Lung (tissue), 12 donors: ENCODE results near the gene TBC1D22A. TPM values are rescaled to one million over a fixed set of nuclear protein-coding genes. Genes with fewer than 3 reads are reported as not detected.
A peak's percentile ranks its signal among the peaks of the same experiment; 100 is the strongest.

Source experiments
- ATAC-seq: fragments of 200-7000 bp; cut with Tn5 transposase; one replicate; pipeline ENCODE4 v1.9.1; 2020; ENCODE audit warnings: moderate number of reproducible peaks; ENCODE audit not compliant: insufficient read depth, low FRiP score
- DNase-seq, 3 donors: peaks; one replicate each; pipeline ENCODE4 v3.0.0-alpha.2; 2013 to 2017
- H3K27ac ChIP-seq, 2 donors: one replicate each; pipeline ENCODE4 v1.5.1; 2013; ENCODE audit warnings: mild to moderate bottlenecking in 2 of 2, moderate library complexity in 2 of 2, control low read depth in 1 of 2, inconsistent platforms in 1 of 2, low read depth in 1 of 2, low read length in 1 of 2
- H3K27me3 ChIP-seq, 3 donors: one replicate each; pipeline ENCODE4 v1.5.1; 2013; ENCODE audit warnings: low read length in 2 of 3; ENCODE audit not compliant: control insufficient read depth in 3 of 3, insufficient read depth in 3 of 3
- H3K36me3 ChIP-seq, 4 donors: one replicate each; pipeline ENCODE4 v1.5.1; 2013; ENCODE audit warnings: low read length in 4 of 4, mild to moderate bottlenecking in 1 of 4, moderate library complexity in 1 of 4; ENCODE audit not compliant: control insufficient read depth in 4 of 4, insufficient read depth in 4 of 4
- H3K4me1 ChIP-seq, 5 donors: one replicate each; pipeline ENCODE4 v1.5.1; 2013; ENCODE audit warnings: low read length in 5 of 5, mild to moderate bottlenecking in 2 of 5, moderate library complexity in 1 of 5; ENCODE audit not compliant: control insufficient read depth in 5 of 5, insufficient read depth in 5 of 5
- H3K4me3 ChIP-seq: one replicate; pipeline ENCODE4 v1.5.1; 2013; ENCODE audit warnings: mild to moderate bottlenecking, control low read depth, moderate library complexity
- H3K9ac ChIP-seq, 2 donors: one replicate each; pipeline ENCODE4 v1.5.1; 2013; ENCODE audit warnings: low read length in 2 of 2, control low read depth in 1 of 2; ENCODE audit not compliant: insufficient read depth in 1 of 2
- H3K9me3 ChIP-seq, 4 donors: one replicate each; pipeline ENCODE4 v1.5.1; 2013; ENCODE audit warnings: low read length in 3 of 4, mild to moderate bottlenecking in 1 of 4, moderate library complexity in 1 of 4; ENCODE audit not compliant: control insufficient read depth in 4 of 4, insufficient read depth in 3 of 4
- CTCF ChIP-seq: IDR thresholded peaks from 2 replicates; pipeline ENCODE4 v1.5.1; 2012; ENCODE audit warnings: mild to moderate bottlenecking; ENCODE audit errors: control extremely low read depth, extremely low read depth
- WGBS, 2 donors: extraction: QIAGEN DNeasy Blood & Tissue Kit; methylation state at CpG; one replicate each; pipeline ENCODE4 v1.1.7; 2013; 5-methylcytosine and 5-hydroxymethylcytosine counted together
- polyA plus RNA-seq, 2 donors: library from polyadenylated mRNA; stranded (reverse); fragments of 200-250 nt; gene quantifications; one replicate each; pipeline ENCODE4 v1.2.1, GENCODE V29; 2013
- total RNA-seq, 2 donors: library from RNA; depleted of rRNA in 1 of 2; stranded (reverse); fragments of >200 nt in 1 of 2; gene quantifications; one replicate each; pipeline ENCODE4 v1.2.1, GENCODE V29; 2014 to 2021
- donor health status: control.
- donor health status: control.
- donor health status: Bipolar disorder and iron deficiency.
- donor health status: healthy.
- donor health status: DM: yes; HTN: yes; CAD: no.

TBC1D22A gene
- total and polyA plus RNA-seq, 4 donors, result 20.2 to 38.4 (median 21.0) TPM

- no peaks in the 10 kb centered on the region for H3K9me3 ChIP-seq
Measured at GRCh38 chr22:46958658-46959057, 196.2 kb downstream of the TBC1D22A start.

GRCh38 chr22:46959369-46959768 is 196.9 kb downstream of the TBC1D22A start:
- H3K27me3 ChIP-seq, result no peaks in the 10 kb centered on the region
- H3K9ac ChIP-seq, result no peak overlapping the region
- peaks cover 0 to 2% (median 0%) of the 10 kb centered on the region in 5 donors for H3K4me1 ChIP-seq
- H3K9me3 ChIP-seq, result no peaks in the 10 kb centered on the region
- H3K4me3 ChIP-seq, result no peak overlapping the region
- peaks cover 0 to 3% (median 0%) of the 10 kb centered on the region in 4 donors for H3K36me3 ChIP-seq
- ATAC-seq, result no peak
- TF ChIP-seq CTCF, result no peak
- no peak overlapping the region for H3K27ac ChIP-seq
- 89 to 97% methylated on average over 13 of the region's 13 CpGs for WGBS, 2 donors
- DNase-seq, result no peak

More at GRCh38 chr22:46958658-46959057, 196.2 kb downstream of the TBC1D22A start:
- H3K36me3 ChIP-seq, result peaks cover 0 to 3% (median 0%) of the 10 kb centered on the region in 4 donors
- no peak for TF ChIP-seq CTCF
- H3K9ac ChIP-seq, result no peak overlapping the region
- DNase-seq (no peak), ATAC-seq (no peak)
- no peak overlapping the region for H3K27ac ChIP-seq
- WGBS, 2 donors, result 95 to 97% methylated on average over 10 of the region's 10 CpGs
- no peak overlapping the region for H3K4me3 ChIP-seq
- H3K27me3 ChIP-seq, result no peaks in the 10 kb centered on the region
- peaks cover 0 to 2% (median 0%) of the 10 kb centered on the region in 5 donors for H3K4me1 ChIP-seq

GRCh38 chr22:46961591-46962295 is 199.3 kb downstream of the TBC1D22A start:
- Histone ChIP-seq H3K4me3 (no peak overlapping the region), H3K9me3 (no peaks in the 10 kb centered on the region), H3K27me3 (no peaks in the 10 kb centered on the region), H3K4me1 (peaks cover 0 to 9% (median 4%) of the 10 kb centered on the region in 5 donors), H3K9ac (no peak overlapping the region), H3K36me3 (peaks cover 0 to 3% (median 0%) of the 10 kb centered on the region in 4 donors), H3K27ac (no peak overlapping the region)
- 67 to 86% methylated on average over 17 of the region's 17 CpGs for WGBS, 2 donors
- DNase-seq (peak in 1 of 3 donors; percentile 34), ATAC-seq (no peak)
- TF ChIP-seq CTCF, result no peak

- Histone ChIP-seq H3K4me3 (no peak overlapping the region), H3K9me3 (no peaks in the 10 kb centered on the region), H3K36me3 (peaks cover 0 to 3% (median 0%) of the 10 kb centered on the region in 4 donors), H3K4me1 (peaks cover 0 to 12% (median 4%) of the 10 kb centered on the region in 5 donors), H3K27ac (no peak overlapping the region), H3K27me3 (no peaks in the 10 kb centered on the region), H3K9ac (no peak overlapping the region)
- no peak for TF ChIP-seq CTCF
- DNase-seq, result no peak
- ATAC-seq, result no peak
- WGBS, 2 donors, result 68 to 87% methylated on average over 5 of the region's 5 CpGs
Measured at GRCh38 chr22:46962406-46962805, 200.0 kb downstream of the TBC1D22A start.
